Endothelial cell of hepatic sinusoid (primary cell): ENCODE measurements around the gene PALLD.
"Not testable (repeated sequence)": the region's sequence is repeated elsewhere in the genome, so short reads cannot be mapped to it uniquely, and the experiment has no call there.

ENCODE experiments used
- in situ Hi-C: cut with HindIII; loops from 2 replicates; pipeline ENCODE4 v1.10.0; 2017; ENCODE audit warnings: low sequenced_read_pairs

PALLD gene

DNA sequence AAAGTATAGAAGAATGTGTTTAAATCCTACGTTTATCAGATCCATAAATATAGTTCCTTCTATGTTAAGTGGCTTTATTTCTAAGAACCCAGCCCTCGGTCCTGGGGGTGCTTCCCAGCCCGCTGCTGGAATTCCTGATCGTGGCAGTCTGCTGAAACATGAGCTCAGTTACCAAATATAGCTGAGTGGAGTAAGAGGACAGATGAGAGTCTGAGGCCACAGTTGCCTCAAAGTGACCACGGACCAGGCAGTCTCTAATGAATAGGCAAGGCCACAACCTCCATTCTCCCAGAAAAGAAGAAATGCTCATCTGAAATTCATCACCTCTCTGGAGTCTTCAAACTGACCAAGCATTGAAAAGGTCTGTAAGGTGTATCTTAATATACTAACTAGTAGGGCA lies at the start of gene PALLD:
TSS of gene PALLD (plus strand) at position 219 of the 400 bp plus-strand sequence.
- in situ Hi-C loops, result loop anchor here (25.0 kb wide), 1 partner anchor 185 kb away; the partner anchor contains the start of gene DDX60

DNA sequence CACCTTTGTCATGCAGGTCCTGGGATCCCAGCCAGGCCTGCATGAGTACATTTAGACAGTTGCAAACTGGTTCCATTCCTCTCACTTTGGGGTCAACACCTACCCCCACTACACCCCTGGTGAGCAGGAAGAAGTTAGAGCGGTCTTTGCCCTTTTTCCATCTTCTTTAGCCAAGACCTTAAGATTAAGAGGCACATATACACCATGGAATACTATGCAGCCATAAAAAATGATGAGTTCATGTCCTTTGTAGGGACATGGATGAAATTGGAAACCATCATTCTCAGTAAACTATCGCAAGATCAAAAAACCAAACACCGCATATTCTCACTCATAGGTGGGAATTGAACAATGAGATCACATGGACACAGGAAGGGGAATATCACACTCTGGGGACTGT lies 47.8 kb upstream of the PALLD start:
- in situ Hi-C loops, result not testable (repeated sequence)

DNA sequence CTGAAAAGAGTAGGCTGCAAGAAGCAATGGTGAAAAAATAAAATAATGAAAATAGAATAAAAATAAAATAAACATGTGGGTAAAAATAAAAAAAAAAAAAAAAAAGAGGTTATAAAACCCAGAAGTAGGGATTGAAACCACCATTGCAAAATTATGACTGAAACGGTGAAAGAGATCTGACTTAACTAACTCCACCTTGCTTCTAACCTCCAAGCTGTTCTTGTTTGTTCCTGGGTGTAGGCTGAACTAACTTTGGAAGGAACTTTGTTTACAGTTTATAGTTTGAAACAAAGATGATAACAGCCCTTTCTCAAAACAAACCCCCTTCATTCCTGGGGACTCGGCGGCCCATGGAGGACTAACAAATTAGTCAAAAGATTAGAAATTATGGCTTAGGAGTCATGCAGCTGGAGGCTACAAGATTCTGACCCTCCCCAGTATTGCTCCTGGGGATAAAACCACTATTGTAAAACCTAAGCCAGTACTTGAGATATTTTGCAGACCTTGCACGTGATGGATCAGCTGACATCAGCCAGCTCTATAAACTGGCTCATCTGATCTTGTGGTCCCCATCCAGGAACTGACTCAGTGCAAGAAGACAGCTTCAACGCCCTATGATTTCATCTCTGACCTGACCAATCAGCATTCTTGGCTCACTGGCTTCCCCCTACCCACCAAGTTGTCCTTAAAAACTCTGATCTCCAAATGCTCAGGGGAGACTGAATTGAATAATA lies 47.0 kb upstream of the PALLD start:
- in situ Hi-C loops, result no loop called here

DNA sequence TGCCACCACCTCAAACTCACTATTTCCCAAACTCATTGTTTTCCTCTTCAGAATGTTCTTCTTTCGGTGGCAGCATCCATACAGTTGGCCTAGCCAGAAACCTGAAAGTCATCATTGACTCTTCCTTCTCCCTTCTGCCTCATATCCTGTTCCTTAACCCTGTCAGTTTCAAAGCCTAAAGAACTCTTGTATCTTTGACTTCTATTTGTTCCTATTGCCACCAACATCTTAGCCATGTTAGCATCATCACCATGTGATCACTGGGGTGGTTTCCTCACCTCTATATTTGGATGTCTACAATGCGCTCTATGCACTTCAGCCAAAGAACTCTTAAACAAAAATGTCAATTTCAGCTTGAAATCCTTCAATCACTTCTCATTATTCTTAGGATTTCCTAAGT lies 45.5 kb upstream of the PALLD start:
- in situ Hi-C loops, result no loop called here

DNA sequence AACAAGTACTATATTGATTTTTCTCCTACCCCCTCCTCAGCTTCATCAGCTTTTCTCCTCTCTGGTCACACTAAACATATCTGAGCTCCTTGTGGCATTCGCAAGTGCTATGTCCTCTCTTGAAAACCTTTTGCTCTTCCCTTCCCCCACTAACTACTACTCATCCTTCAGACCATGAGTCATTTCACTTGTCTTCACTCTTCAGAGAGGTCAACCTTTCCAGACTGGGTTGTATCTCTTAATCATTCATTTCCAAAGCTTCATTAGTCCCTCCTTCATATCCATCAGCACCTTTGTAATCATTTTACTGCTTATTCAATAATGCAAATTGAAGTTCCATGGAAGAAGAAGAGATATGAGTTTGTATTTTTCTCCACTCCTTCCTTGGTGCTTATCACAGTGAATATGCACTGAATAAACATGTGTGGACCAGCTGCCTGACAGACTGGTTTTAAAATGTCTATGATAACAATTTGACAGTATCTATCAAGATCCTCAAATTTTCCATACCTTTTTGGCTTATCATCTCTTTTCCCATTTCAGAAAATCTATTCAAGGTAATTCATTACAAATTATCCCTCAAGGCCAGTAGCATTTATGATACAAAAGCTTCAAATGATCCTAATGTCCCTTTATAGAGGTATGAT lies 45.0 kb upstream of the PALLD start:
- in situ Hi-C loops, result no loop called here

DNA sequence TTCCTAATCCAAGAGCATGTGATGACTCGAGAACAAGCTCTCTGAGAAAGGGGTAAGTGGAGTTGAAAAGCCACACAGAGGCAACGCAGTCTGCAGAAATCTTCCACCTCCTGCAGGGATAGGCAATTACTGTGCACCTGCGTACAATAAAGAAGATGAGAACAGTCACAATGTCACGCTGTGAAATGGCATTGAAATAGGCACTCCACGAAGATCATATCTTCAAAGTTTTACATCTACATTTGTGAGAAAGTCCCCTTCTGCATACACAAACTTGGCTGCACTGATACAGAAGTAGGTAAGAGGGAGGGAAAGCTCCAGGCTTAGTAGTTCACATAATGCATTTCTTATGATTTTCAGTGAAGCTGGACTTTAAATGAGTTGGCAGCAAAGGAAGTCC lies 43.7 kb upstream of the PALLD start:
- in situ Hi-C loops, result no loop called here

DNA sequence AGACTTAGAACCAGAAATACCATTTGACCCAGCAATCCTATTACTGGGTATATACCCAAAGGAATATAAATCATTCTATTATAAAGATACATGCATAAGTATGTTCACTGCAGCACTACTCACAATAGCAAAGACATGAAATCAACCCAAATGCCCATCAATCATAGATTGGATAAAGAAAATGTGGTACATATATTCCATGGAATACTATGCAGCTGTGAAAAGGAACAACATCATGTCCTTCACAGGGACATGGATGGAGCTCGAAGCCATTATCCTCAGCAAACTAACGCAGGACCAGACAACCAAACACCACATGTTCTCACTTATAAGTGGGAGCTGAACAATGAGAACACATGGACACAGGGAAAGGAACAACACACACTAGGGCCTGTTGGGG lies 38.6 kb upstream of the PALLD start:
- in situ Hi-C loops, result not testable (repeated sequence)

DNA sequence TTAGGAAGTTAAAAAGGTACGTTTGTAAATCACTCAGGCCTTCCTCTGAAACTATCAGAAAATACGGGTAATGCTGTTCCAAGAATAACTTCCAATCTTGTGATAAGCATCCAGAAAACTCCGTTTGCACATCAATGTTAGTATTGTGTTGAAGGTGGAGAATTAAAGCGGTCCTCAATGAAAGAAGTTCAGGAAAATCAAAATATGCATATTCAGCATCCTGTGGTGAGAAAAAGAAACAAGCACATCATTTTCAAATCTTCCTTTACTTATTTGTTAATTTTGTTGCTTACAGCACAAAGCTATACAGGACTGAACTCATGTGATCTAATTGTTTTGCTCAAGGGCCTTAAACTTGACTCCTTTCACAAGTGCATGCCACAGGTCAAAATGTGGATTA lies 35.0 kb upstream of the PALLD start:
- in situ Hi-C loops, result no loop called here

DNA sequence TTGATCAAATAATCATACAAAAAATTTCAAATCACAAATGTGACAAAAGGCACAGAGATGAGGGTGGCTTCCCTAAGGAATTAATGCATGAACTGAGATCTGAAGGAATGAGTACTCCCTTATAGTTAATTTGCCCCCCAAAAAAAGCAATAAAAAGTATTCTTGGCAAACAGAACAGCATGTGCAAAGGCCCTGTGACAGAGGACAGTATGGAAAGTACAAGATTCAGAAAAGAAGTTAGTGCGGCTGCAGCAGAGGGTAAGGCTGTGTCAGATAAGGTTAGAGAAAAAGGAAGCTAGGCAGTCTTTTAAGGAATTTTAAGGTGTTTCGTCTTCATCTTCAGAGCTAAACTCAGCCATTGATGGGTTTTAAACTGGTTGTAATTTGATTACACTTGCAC lies 23.9 kb upstream of the PALLD start:
- in situ Hi-C loops, result no loop called here

DNA sequence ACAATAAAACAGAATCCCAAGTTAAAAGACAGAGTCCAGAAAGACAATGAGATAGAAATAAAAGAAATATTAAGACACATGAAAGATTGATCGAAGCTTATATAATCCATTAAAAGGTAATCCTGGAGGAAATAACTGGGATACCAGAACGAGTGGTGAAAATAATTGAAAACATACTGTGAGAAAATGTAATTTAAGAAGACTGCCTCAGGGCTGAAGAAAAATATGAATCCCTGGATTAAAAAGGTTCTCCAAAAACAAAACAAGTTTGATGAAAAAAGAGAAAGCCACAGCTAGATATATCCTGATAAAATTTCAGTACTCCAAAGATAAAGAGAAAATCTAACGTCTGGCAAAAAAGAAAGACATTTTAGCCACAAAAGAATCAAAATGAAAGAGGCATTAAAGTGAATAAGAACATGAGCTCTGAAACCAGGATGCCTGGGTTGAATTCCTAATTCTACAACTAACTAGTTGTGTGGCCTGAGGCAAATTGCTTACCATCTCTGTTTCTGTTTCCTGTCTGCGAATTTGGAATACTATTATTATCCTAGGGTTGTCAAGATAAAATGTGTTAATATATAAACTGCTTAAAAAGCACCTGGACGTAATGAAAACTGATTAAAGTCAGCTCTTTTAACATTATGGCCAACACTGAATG lies 22.1 kb upstream of the PALLD start:
- in situ Hi-C loops, result loop anchor here (25.0 kb wide), 1 partner anchor 162 kb away; the partner anchor contains the start of gene DDX60

DNA sequence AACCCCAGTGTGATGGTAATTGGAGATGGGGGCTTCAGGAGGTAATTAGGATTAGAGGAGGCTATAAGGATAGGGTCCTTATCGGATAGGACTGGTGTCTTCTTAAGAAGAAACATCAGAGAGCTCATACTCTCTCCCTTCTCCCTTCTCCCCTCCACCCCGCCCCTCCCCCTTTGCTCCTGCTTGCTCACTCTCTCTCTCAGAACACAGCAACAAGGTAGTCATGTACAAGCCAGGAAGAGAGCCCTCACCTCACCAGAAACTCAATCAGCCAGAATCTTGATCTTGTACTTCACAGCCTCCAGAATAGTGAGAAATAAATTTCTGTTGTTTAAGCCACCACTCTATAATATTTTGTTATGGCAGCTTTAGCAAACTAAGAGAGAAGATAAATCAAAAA lies 21.1 kb upstream of the PALLD start:
- in situ Hi-C loops, result loop anchor here (25.0 kb wide), 1 partner anchor 163 kb away; the partner anchor contains the start of gene DDX60

DNA sequence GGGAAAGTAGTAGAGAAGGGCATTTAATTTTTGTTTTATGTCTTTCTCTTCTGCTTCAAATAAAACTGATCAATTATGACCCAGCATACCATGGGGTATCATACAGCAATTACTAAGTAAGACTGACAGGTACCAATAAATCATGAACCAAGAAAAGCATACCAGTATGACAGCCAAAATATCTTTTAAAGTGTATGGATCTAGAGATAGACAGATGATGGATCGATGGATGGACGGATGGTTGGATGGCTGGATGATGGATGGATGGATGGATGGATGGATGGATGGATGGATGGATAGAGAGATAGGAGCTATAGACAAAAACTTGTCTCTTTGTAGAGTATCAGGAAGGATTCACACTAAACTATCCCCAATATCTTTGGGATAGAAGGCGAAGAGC lies 18.0 kb upstream of the PALLD start:
- in situ Hi-C loops, result loop anchor here (25.0 kb wide), 1 partner anchor 167 kb away; the partner anchor contains the start of gene DDX60

DNA sequence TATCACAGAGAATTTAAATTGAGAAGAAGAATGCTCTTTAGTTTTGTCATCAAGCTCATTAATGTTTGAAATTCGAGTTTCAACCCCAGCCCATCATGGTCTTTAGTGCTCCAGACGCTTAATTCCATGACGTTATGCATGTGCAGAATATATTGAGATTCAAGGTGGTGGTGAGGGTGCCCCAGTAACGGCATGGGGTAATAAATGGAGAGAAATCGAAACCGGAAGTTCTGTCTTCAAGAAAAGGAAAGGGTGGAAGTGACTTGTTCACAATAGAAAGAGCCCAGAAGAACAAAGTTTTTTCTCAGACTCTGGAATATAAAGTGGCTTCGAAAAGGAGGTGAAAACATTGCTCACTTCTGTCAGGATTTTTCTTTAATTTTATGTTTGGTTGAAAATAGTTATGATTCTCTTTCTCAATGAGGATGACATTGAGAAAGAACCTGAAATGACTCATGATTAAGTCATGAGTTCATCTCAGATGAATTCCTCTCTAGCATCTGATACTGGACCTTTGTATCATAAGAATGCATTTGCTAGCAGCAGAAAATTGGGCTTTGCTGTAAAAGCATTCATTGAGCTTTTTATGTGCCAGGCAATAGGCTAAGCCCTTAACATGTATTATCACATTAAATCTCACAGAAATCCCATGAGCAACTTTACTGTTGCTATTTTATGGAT lies 15.8 kb upstream of the PALLD start:
- in situ Hi-C loops, result loop anchor here (5.0 to 25.0 kb wide), 2 partner anchors 104 to 169 kb away; partner anchors contain the start of gene DDX60

DNA sequence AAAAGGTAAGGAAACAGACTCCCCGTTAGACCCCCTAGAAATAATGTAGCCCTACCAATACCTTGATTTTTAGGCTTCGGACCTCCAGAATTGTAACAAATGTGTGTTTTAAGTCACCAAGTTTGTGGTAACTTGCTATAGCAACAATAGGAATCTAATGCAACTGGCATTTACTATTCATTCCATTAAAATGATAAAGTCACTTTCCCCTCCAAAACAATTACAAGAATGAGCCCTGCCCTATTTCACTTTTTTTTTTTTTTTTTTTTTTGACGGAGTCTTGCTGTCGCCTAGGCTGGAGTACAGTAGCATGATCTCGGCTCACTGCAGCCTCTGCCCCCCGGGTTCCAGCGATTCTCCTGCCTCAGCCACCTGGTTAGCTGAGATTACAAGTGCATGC lies 13.0 kb upstream of the PALLD start:
- in situ Hi-C loops, result loop anchor here (5.0 to 25.0 kb wide), 2 partner anchors 107 to 172 kb away; partner anchors contain the start of gene DDX60

DNA sequence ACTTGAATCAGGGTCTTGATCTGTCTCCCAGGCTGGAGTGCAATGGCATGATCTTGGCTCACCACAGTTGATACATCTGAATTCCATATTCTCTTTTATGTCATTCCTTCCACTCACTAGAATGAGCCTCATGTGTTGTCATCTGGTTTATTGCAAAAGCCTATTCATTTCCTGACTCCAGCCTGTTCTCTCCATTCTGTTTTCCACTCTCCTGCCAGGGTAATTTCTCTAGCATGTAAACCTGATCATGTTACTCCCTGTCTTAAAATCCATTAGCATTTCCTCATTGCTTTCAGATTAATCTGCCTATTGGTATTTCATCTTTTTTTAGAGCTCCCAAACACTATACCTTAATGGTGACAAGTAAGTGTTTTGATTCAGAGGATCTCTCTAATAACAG lies 12.2 kb upstream of the PALLD start:
- in situ Hi-C loops, result loop anchor here (5.0 to 25.0 kb wide), 2 partner anchors 107 to 172 kb away; partner anchors contain the start of gene DDX60

DNA sequence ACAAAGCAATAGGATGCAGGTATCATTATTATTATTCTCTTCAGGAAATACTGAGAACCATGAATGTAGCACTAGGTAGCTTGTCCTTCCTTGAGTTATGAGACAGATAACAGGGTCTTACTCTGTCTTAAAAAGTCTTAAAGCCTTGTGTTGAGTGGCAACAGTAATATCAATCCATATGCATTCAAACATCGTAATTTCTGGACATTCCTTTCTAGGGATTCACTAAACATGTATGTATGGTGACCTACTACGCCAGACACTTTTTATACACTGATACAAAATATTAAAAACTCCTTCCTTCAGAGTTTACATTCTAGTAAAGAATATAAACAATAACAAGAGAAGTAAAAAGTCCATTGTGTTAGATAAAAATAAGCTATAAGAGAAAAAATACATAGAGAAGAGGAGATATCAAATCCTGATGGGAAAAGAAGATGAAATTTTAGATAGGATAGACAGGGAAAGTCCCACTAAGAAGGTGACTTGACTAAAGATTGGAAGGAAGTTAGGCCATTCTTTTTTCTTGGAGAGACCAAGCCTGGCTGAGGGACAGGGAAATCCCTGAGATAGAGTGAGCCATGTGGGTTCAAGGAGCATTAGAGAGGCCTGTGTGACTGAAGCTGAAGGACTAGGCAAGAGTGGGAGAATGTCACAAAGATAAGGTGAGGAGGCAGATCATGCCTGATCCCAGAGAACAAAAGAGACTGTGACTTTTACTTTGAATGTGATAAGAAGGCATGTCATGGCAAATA lies 11.5 kb upstream of the PALLD start:
- in situ Hi-C loops, result loop anchor here (25.0 kb wide), 1 partner anchor 173 kb away; the partner anchor contains the start of gene DDX60

DNA sequence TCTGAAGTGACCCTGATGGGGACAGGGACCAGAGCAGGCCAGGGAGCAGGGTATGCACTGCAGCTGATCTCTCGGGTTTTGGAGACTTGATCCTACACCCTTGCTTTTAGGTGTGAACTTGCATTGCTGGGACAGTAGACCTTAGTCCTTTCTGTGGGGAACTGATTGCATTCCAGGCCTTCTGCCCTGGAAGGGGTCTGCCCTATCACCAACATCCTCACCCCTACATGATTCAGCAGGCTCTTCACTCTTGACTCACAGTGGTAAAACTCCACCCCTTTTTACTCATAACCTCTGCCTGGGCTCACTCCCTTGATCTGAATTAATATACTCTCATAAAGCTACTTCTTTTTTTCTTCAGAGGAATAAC lies 10.0 kb upstream of the PALLD start:
- in situ Hi-C loops, result loop anchor here (25.0 kb wide), 1 partner anchor 175 kb away; the partner anchor contains the start of gene DDX60

DNA sequence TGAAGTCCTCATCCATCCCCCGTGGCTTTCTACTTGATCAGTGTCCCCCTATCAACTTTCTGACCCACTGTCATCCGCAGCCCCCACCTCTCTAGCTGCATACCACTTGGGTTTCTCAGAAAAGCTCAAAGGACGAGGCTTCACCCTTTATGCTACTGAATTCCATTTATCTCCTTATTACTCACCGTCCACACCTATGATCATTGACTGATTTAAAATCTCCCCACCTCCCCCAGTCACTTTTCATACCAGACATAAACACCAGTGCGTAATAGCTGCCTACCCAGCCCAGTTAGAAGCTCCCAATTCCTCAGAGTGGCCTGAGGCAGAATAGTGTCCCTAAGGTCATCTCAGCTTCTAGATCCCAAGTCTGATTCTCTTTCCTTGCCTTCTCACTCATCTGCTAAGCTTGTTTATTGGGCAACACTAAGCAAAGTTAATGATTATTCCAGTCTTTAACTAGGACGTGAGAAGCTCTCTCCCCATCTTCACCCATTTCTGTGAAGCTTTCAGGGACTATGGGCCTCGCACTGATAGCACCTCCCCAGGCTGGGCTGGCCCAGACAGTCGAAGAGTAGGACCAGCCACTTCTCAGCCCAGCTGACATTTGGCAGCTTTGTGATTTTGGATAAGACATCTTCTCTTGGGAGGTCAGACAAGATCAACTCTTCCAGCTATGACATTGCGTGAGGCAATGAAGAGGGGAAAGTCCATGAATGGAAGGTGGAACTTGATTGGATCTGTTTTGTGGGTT lies 9.4 kb upstream of the PALLD start:
- in situ Hi-C loops, result loop anchor here (25.0 kb wide), 1 partner anchor 175 kb away; the partner anchor contains the start of gene DDX60

DNA sequence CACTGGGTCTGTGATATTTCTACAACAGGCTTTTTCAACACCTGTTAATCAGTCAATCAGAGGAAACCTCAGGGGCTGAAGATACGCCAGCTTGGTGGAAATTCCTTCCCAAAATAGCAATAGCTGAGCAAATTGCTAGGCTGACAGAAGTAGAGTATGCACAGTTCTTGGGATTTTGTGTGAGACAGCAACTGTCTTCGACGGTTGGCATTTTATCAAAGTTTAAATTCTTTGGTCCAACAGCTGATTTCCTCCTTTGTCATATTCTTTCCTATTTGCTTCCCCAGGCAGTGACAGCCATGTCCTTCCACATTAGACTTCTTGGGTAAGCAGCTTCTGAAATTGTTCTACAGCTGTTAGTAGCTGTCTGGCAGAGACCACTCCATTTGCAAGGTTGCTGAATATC lies 8.0 kb upstream of the PALLD start:
- in situ Hi-C loops, result loop anchor here (25.0 kb wide), 1 partner anchor 177 kb away; the partner anchor contains the start of gene DDX60
